K562 (cell line): ENCODE measurements around the gene CACNA2D4. TPM values are rescaled to one million over a fixed set of nuclear protein-coding genes. Genes with fewer than 3 reads are reported as not detected.

Experiments used
- ATAC-seq: fragments of 200-7000 bp; cut with Tn5 transposase; 3 replicates; pipeline ENCODE4 v1.9.1; 2020; ENCODE audit warnings: moderate library complexity
- BruUV-seq: library from RNA; stranded (reverse); fragments of 400-500 nt; replicated peaks from 2 replicates; lab custom pipeline; 2021; lab: Mats Ljungman, UMichigan
- CTCF ChIA-PET: fragments of 300-600 bp; formaldehyde crosslinking; extraction: SDS; loops from one replicate; lab custom pipeline; 2021; ENCODE audit warnings: low intra/inter-chr PET ratio; lab: Yijun Ruan, JAX
- POLR2A ChIA-PET: fragments of 300-600, 350-650 bp; sonication (Branson Sonifier 250); formaldehyde crosslinking; extraction: SDS; loops from one replicate; lab custom pipeline; 2021; ENCODE audit warnings: antibody characterized with exemption, inconsistent platforms; lab: Yijun Ruan, JAX
- DNase-seq, 4 experiments: peaks; one replicate each; pipeline versions ENCODE4 v3.0.0 to v3.0.0-alpha.2; 2011 to 2018; ENCODE audit warnings: low spot score in 3 of 4, mixed read lengths in 3 of 4; ENCODE audit errors: extremely low read depth in 1 of 4
- FAIRE-seq: peaks from 2 replicates; lab custom pipeline; 2011; peaks lifted over from hg19 to GRCh38; lab: Jason Lieb, UNC
- H2AFZ ChIP-seq: 2 replicates; pipeline ENCODE4 v1.6.0; 2011; ENCODE audit warnings: low read depth, low read length, control low read depth, inconsistent platforms
- H3K27ac ChIP-seq: fragments of 200-600 bp; 3 replicates; pipeline ENCODE4 v1.8.0; 2011; ENCODE audit warnings: low read depth, mild to moderate bottlenecking, control low read depth, inconsistent platforms, low read length, moderate library complexity, mixed read lengths; ENCODE audit errors: extremely low read depth
- H3K27me3 ChIP-seq, 2 experiments: fragments of 300-600 bp in 1 of 2; 2 replicates in 1 of 2; 3 replicates in 1 of 2; pipeline versions ENCODE4 v1.6.0 to v1.8.0; 2011; ENCODE audit warnings: inconsistent platforms in 2 of 2, low read length in 2 of 2, mild to moderate bottlenecking in 1 of 2, mixed read lengths in 1 of 2, moderate library complexity in 1 of 2; ENCODE audit not compliant: control insufficient read depth in 2 of 2, insufficient read depth in 2 of 2
- H3K36me3 ChIP-seq: fragments of 300-600 bp; 3 replicates; pipeline ENCODE4 v1.8.0; 2011; ENCODE audit warnings: mild to moderate bottlenecking, low read length, inconsistent platforms; ENCODE audit not compliant: control insufficient read depth, insufficient read depth
- H3K4me1 ChIP-seq, 2 experiments: fragments of 200-600 bp in 1 of 2; replicated peaks in 1 of 2; 2 replicates in 1 of 2; 3 replicates in 1 of 2; pipeline versions ENCODE4 v1.5.1 to v1.8.0; 2011; ENCODE audit warnings: inconsistent platforms in 2 of 2, low read length in 2 of 2, mild to moderate bottlenecking in 1 of 2, mixed read lengths in 1 of 2, moderate library complexity in 1 of 2; ENCODE audit not compliant: control insufficient read depth in 2 of 2, insufficient read depth in 2 of 2
- H3K4me2 ChIP-seq: 2 replicates; pipeline ENCODE4 v1.6.1; 2011; ENCODE audit warnings: low read length, control low read depth, inconsistent platforms, mixed read lengths; ENCODE audit not compliant: insufficient read depth
- H3K4me3 ChIP-seq: fragments of 200-600 bp; sonication (generic), shearing (Covaris generic); 2 replicates; pipeline ENCODE4 v1.5.1; 2016; ENCODE audit warnings: control low read depth, inconsistent platforms
- H3K79me2 ChIP-seq: fragments of 200-600 bp; 3 replicates; pipeline ENCODE4 v1.8.0; 2011; ENCODE audit warnings: low read length, inconsistent platforms; ENCODE audit not compliant: control insufficient read depth, insufficient read depth
- H3K9ac ChIP-seq, 2 experiments: 2 replicates each; pipeline versions ENCODE4 v1.6.0 to v1.6.1; 2011; ENCODE audit warnings: low read depth in 2 of 2, low read length in 2 of 2, control low read depth in 1 of 2, inconsistent platforms in 1 of 2, mild to moderate bottlenecking in 1 of 2, mixed read lengths in 1 of 2; ENCODE audit not compliant: insufficient read depth in 1 of 2
- H3K9me1 ChIP-seq: one replicate; pipeline ENCODE4 v1.6.0; 2011; ENCODE audit warnings: inconsistent platforms, mild to moderate bottlenecking, low read length, moderate library complexity; ENCODE audit not compliant: control insufficient read depth, insufficient read depth
- H3K9me3 ChIP-seq: replicated peaks from 2 replicates; pipeline ENCODE4 v1.5.1; 2011; ENCODE audit warnings: low read depth, low read length, inconsistent platforms; ENCODE audit not compliant: control insufficient read depth, insufficient read depth
- H4K20me1 ChIP-seq: replicated peaks from 2 replicates; pipeline ENCODE4 v1.6.1; 2011; ENCODE audit warnings: low read length, inconsistent platforms, mixed read lengths; ENCODE audit not compliant: control insufficient read depth, insufficient read depth
- CBX3 ChIP-seq, 2 experiments: IDR thresholded peaks; 1 replicate in 1 of 2; 2 replicates in 1 of 2; pipeline ENCODE4 v1.6.1; 2012; ENCODE audit warnings: inconsistent platforms in 2 of 2, low read length in 2 of 2, borderline replicate concordance in 1 of 2, control low read depth in 1 of 2
- CTCF ChIP-seq, 3 experiments: IDR thresholded peaks in 2 of 3; conservative IDR thresholded peaks in 1 of 3; 2 replicates each; pipeline ENCODE4 v1.5.1; 2011 to 2012; ENCODE audit warnings: low read length in 3 of 3, mild to moderate bottlenecking in 3 of 3, control low read depth in 2 of 3, improper control_type of control experiment in 1 of 3, inconsistent platforms in 1 of 3, low read depth in 1 of 3, mixed read lengths in 1 of 3, moderate library complexity in 1 of 3; ENCODE audit not compliant: insufficient read depth in 2 of 3
- RAD21 ChIP-seq, 2 experiments: fragments of 250-450 bp in 1 of 2; fragments of 450-650 bp in 1 of 2; sonication (Bioruptor Pico) in 1 of 2; formaldehyde crosslinking in 1 of 2; IDR thresholded peaks in 1 of 2; conservative IDR thresholded peaks in 1 of 2; 2 replicates each; pipeline versions ENCODE4 v1.4.0 to v1.8.0; 2020 to 2022; ENCODE audit warnings: mild to moderate bottlenecking in 2 of 2, moderate library complexity in 1 of 2
- SMC3 ChIP-seq: conservative IDR thresholded peaks from 2 replicates; pipeline ENCODE4 v1.6.1; 2011; ENCODE audit warnings: low read depth, low read length, improper control_type of control experiment; ENCODE audit not compliant: insufficient read depth
- WGBS: fragments of 100-300 bp; shearing (Covaris generic); methylation state at CpG from one replicate; pipeline ENCODE4 v1.1.6; 2016; ENCODE audit warnings: low coverage, mixed read lengths; ENCODE audit not compliant: insufficient coverage; ENCODE audit errors: missing lambda C conversion rate; 5-methylcytosine and 5-hydroxymethylcytosine counted together
- in situ Hi-C: fragments of 300-500 bp; cut with MboI; formaldehyde crosslinking; loops from 4 replicates; pipeline ENCODE4 v1.15.0; 2018; ENCODE audit warnings: inconsistent platforms, mixed read lengths
- intact Hi-C: fragments of 100-400 bp; cut with micrococcal nuclease; formaldehyde crosslinking; loops from 2 replicates; pipeline ENCODE4 v1.14.2; 2022
- polyA plus RNA-seq, 8 experiments: library from polyadenylated mRNA; depleted of rRNA in 4 of 8; stranded (reverse) in 5 of 8; unstranded in 3 of 8; fragments of >200 nt; fragmentation: Nextera tagmentation in 2 of 8; fragmentation: Illumina TruSeq in 1 of 8; extraction: Ambion mirVana in 2 of 8; extraction: Trizol in 1 of 8; gene quantifications; 2 replicates each; pipeline versions ENCODE4 v1.2.1 to v1.2.3, GENCODE V29; 2011 to 2014; ENCODE audit warnings: inconsistent platforms in 1 of 8, missing spikeins in 1 of 8
- total RNA-seq, 7 experiments: library from RNA; depleted of rRNA in 6 of 7; stranded (reverse); fragments of >200 nt in 6 of 7; fragmentation: Illumina TruSeq in 2 of 7; extraction: Trizol in 2 of 7; gene quantifications; 2 replicates each; pipeline versions ENCODE4 v1.2.1 to v1.2.3, GENCODE V29; 2011 to 2021; ENCODE audit warnings: low replicate concordance in 1 of 7

CACNA2D4 gene
- total and polyA plus RNA-seq, 9 of the 15 experiments (the other 6 are each of a cell fraction or from before 2014, with no cell fraction given): 0.04 to 0.69 (median 0.40) TPM; not detected in 3

GRCh38 chr12:1800401-1801302, 117.8 kb downstream of the CACNA2D4 start:
- peak; percentile 59 for ATAC-seq
- in situ Hi-C loops: no loop called here
- Histone ChIP-seq H3K9me1 (no peaks in the 10 kb centered on the region), H3K9me3 (no peaks in the 10 kb centered on the region), H3K79me2 (no peaks in the 10 kb centered on the region), H3K27ac (no peak overlapping the region), H3K36me3 (no peaks in the 10 kb centered on the region), H3K4me3 (no peak overlapping the region), H3K4me2 (no peak overlapping the region), H2AFZ (no peak overlapping the region)
- POLR2A ChIA-PET: interaction anchor here (0.6 to 1.1 kb wide), 2 partner anchors 9 to 92 kb away, joined by 3 to 5 read pairs; no protein-coding TSS in a partner anchor
- CTCF ChIA-PET: no interaction called here
- DNase-seq: peak in 1 of 4 experiments; percentile 25
- TF ChIP-seq RAD21 (CRISPR knock-in tag; conservative IDR thresholded peaks at IDR 0.05 in 1 of 2, IDR thresholded peaks at IDR 0.05 in 1 of 2) (peak in 1 of 2 experiments; percentile 44; a peak in 2 of 4 replicates), CBX3 (IDR thresholded peaks at IDR 0.05; ENCODE audit: borderline replicate concordance in 1 of 2, low read length in 2 of 2) (no peak), CTCF (IDR thresholded peaks at IDR 0.05 in 2 of 3, conservative IDR thresholded peaks at IDR 0.05 in 1 of 3; ENCODE audit: insufficient read depth in 2 of 3, low read depth in 1 of 3, low read length in 3 of 3) (peak; percentile 35 to 50 (median 48)), SMC3 (0 out of 2 replicates have a peak, but pooled peaks have one; percentile 19)
- TF ChIP-seq, all 486 proteins: peak for 3
- no peaks in the 10 kb centered on the region for H3K27me3 ChIP-seq
- H3K4me1 ChIP-seq: peaks cover 3 to 46% of the 10 kb centered on the region in 2 experiments; a peak in 4 of 5 replicates
- H3K9ac ChIP-seq: no peak overlapping the region
- no peaks in the 10 kb centered on the region for H4K20me1 ChIP-seq
- no peak for FAIRE-seq
- BruUV-seq: no TSS peak
- 41% methylated on average over 7 of the region's 14 CpGs for WGBS
- intact Hi-C loops: no loop called here
